Subcutaneous abdominal adipose tissue (tissue), 5 donors: Measurements from ENCODE around the gene SPOCK3.

Experiments used
- H3K27ac ChIP-seq: one replicate; pipeline ENCODE4 v1.7.0; 2013; ENCODE audit warnings: low read depth, mild to moderate bottlenecking, inconsistent platforms, low read length, moderate library complexity
- H3K27me3 ChIP-seq, 5 donors: one replicate each; pipeline ENCODE4 v1.7.0; 2013; ENCODE audit warnings: low read length in 5 of 5, inconsistent platforms in 1 of 5; ENCODE audit not compliant: control insufficient read depth in 5 of 5, insufficient read depth in 4 of 5
- H3K36me3 ChIP-seq, 5 donors: one replicate each; pipeline ENCODE4 v1.7.0; 2013; ENCODE audit warnings: low read length in 5 of 5; ENCODE audit not compliant: control insufficient read depth in 5 of 5, insufficient read depth in 5 of 5
- H3K4me1 ChIP-seq, 5 donors: one replicate each; pipeline ENCODE4 v1.7.0; 2013; ENCODE audit warnings: low read length in 5 of 5, mild to moderate bottlenecking in 3 of 5, moderate library complexity in 1 of 5; ENCODE audit not compliant: control insufficient read depth in 5 of 5, insufficient read depth in 5 of 5
- H3K4me3 ChIP-seq, 5 donors: one replicate each; pipeline ENCODE4 v1.7.0; 2013; ENCODE audit warnings: low read length in 5 of 5, low read depth in 1 of 5
- H3K9ac ChIP-seq, 5 donors: one replicate each; pipeline ENCODE4 v1.7.0; 2013; ENCODE audit warnings: low read length in 5 of 5, mild to moderate bottlenecking in 4 of 5, moderate library complexity in 3 of 5
- H3K9me3 ChIP-seq, 5 donors: one replicate each; pipeline ENCODE4 v1.7.0; 2013; ENCODE audit warnings: low read length in 5 of 5; ENCODE audit not compliant: control insufficient read depth in 5 of 5
- donor health status: healthy.
- donor health status: healthy.
- donor health status: healthy.
- donor health status: healthy.
- donor health status: healthy.

The SPOCK3 gene

DNA sequence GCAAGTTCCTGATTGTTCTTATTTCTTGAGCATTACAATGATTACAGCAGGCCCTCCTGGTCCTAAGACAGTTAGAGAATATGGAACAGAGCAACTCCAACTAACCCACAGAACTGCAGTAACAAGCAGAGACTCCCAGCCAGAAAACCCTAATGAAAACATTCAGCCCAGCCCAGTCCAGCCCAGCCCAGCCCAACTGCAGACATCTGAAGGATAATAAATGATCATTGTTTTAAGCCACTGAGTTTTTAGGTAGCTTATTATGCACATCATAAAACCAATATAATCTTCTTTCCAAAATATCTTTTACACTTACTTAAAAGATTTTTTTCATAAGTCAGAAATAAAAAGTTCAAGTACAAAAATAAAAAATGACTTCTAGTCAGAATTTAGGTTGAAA is 51.3 kb downstream of the SPOCK3 start:
- H3K9me3 ChIP-seq: no peaks in the 10 kb centered on the region
- no peaks in the 10 kb centered on the region for H3K27me3 ChIP-seq
- no peaks in the 10 kb centered on the region for H3K4me1 ChIP-seq
- H3K4me3 ChIP-seq: no peak overlapping the region
- no peak overlapping the region for H3K27ac ChIP-seq
- H3K36me3 ChIP-seq: no peaks in the 10 kb centered on the region
- no peak overlapping the region for H3K9ac ChIP-seq

DNA sequence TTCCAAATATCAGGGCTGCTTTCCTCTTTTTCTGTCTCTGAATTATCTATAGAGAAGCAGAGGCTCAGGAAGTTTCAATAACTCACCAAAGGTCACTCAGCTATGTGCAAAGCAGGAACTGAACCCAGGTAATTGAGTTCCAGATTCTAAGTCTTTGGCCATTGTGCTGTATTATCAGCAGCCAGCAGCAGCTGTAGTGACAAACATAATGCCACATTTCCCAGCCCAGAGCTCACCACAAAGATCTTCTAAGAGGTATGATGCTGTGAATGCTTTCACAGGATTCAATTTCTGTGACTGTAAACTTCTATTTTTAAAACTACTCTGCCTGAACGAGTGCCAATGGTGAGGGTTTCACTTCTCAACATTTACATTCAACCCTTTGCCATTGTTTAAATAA is 56.4 kb downstream of the SPOCK3 start:
- H3K4me1 ChIP-seq: no peaks in the 10 kb centered on the region
- H3K36me3 ChIP-seq: no peaks in the 10 kb centered on the region
- no peaks in the 10 kb centered on the region for H3K9me3 ChIP-seq
- no peak overlapping the region for H3K9ac ChIP-seq
- H3K27ac ChIP-seq: no peak overlapping the region
- H3K27me3 ChIP-seq: no peaks in the 10 kb centered on the region
- no peak overlapping the region for H3K4me3 ChIP-seq

DNA sequence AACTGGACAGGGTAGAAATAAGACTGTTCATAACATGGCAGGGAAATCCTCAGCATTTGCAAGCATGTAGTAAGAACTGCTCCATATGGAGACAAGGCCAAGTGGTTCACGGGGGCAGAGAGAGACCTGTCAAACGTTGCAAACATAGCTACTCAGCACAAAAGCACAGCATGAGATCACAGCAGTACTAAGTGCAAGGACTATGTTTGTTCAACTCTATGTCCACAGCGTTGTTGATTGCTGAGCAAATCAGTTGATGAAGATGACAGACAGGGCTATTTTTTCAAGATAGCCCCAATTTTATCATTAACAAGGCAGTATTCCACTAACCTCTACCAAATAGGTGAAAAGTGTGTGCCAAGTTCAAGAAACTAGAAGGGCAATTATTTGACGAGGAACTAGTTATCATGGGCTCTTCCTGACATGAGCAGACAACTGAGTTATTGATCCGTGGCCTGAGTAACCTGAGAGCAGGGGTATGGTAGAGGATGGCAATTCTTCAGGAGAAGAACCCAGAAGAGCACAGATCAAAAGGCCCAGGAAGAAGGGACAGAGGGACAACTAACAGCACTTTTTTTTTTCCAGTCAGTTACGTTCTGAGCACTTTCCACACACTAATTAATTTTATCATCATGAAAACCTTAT is 57.4 kb downstream of the SPOCK3 start:
- no peaks in the 10 kb centered on the region for H3K27me3 ChIP-seq
- no peaks in the 10 kb centered on the region for H3K36me3 ChIP-seq
- no peak overlapping the region for H3K9ac ChIP-seq
- H3K4me3 ChIP-seq: no peak overlapping the region
- H3K27ac ChIP-seq: no peak overlapping the region
- no peaks in the 10 kb centered on the region for H3K4me1 ChIP-seq
- H3K9me3 ChIP-seq: no peaks in the 10 kb centered on the region

DNA sequence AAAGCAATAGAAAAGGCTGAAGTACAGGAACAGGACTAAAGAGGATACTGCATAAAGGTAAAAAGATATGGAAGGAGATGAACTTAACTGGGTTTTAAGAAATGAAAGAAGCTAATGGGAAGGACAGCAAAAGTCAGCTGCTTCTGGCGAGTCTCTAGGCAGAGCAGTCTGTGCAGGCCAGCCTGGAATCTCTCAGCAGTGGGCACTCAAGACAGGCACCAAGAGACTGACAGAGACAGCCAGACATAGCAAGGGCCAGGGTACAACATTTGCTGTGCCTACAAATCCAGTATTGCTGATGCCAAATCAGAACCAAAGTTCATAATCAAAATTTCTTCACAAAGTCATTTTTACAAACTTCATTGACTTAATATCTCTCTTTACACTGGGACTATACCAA is 62.4 kb downstream of the SPOCK3 start:
- Histone ChIP-seq H3K36me3 (no peaks in the 10 kb centered on the region), H3K9ac (no peak overlapping the region), H3K4me1 (no peaks in the 10 kb centered on the region), H3K27me3 (no peaks in the 10 kb centered on the region), H3K4me3 (no peak overlapping the region), H3K27ac (no peak overlapping the region), H3K9me3 (peaks cover 0 to 3% (median 0%) of the 10 kb centered on the region in 5 donors)

DNA sequence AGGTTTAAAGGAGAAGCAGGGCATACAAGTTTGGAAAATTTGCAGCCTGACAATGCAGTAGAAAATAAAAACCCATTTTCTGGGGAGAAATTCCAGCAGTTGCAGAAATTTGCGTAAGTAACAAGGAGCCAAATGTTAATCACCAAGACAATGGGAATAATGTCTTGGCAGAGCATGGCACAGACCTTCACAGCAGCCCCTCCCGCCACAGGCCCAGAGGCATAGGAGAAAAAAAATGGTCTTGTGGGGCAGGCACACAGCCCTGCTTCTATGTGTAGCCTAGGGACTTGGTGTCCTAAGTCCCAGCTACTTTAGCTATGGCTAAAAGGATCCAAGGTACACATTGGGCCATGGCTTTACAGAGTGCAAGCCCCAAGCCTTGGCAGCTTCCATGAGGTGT is 65.7 kb downstream of the SPOCK3 start:
- Histone ChIP-seq H3K9me3 (peaks cover 0 to 3% (median 0%) of the 10 kb centered on the region in 5 donors), H3K9ac (no peak overlapping the region), H3K27ac (no peak overlapping the region), H3K27me3 (no peaks in the 10 kb centered on the region), H3K4me1 (no peaks in the 10 kb centered on the region), H3K36me3 (no peaks in the 10 kb centered on the region), H3K4me3 (no peak overlapping the region)

DNA sequence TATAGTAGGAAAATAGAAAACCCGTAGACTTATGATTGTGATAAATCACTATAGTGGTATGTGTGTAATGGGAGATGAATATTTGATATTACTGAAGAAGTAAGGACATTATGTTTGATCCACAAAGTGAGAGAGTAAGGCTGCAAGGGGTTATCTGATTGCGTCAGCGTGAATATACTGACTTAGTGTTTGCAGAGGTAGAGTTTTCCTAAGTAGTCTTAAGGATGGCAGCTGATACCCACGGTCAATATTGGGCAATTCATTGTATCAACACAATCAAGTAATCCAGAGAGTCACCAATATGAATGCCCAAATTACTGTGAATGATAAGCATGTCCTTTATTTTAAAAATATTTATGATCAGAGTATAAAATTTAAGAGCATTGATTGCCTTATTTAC is 83.7 kb downstream of the SPOCK3 start:
- Histone ChIP-seq H3K4me1 (no peaks in the 10 kb centered on the region), H3K4me3 (no peak overlapping the region), H3K27ac (no peak overlapping the region), H3K36me3 (no peaks in the 10 kb centered on the region), H3K9ac (no peak overlapping the region), H3K27me3 (no peaks in the 10 kb centered on the region), H3K9me3 (peaks cover 0 to 7% (median 0%) of the 10 kb centered on the region in 5 donors)

DNA sequence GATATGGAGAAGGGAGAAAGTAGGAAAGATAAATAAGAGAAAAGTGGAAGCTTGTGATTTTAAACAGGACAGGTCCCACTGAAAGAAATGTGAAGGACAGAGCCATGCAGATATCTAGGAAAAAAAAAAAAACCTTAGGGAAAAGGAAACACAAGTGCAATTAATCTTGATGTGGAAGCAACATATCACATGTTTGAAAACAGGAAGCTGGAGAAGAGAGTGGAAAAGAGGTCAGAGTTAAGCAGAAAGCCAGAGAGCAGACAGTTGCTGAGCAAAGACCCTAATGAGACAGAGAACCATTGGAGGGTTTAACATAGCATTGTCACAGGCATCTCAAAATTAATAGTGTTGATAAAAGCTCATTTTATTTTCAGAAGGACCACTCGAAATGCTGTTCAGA is 89.7 kb downstream of the SPOCK3 start:
- H3K27me3 ChIP-seq: no peaks in the 10 kb centered on the region
- H3K9me3 ChIP-seq: peaks cover 0 to 7% (median 0%) of the 10 kb centered on the region in 5 donors
- H3K36me3 ChIP-seq: no peaks in the 10 kb centered on the region
- no peak overlapping the region for H3K9ac ChIP-seq
- H3K4me3 ChIP-seq: no peak overlapping the region
- H3K27ac ChIP-seq: no peak overlapping the region
- no peaks in the 10 kb centered on the region for H3K4me1 ChIP-seq

DNA sequence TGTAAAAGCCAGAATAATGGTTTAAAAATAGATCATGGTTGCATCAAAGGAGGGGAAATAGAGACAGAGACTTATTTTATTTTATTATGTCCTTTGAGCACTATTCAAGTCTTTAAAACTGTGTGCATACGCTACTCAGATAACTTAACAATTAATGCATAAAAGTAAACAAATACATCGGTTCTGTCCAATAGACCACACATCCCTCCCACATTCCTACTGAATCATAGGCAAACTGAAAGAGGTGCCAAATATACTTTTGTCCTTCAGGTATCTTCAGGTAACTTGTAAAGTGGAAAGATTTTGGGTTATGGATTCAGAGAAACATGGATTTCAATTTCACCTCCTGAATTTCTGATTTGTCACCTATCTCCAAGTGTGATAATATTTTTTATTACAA is 91.3 kb downstream of the SPOCK3 start:
- H3K9me3 ChIP-seq: peaks cover 0 to 7% (median 0%) of the 10 kb centered on the region in 5 donors
- no peak overlapping the region for H3K4me3 ChIP-seq
- no peak overlapping the region for H3K27ac ChIP-seq
- H3K27me3 ChIP-seq: no peaks in the 10 kb centered on the region
- no peaks in the 10 kb centered on the region for H3K36me3 ChIP-seq
- no peaks in the 10 kb centered on the region for H3K4me1 ChIP-seq
- no peak overlapping the region for H3K9ac ChIP-seq

DNA sequence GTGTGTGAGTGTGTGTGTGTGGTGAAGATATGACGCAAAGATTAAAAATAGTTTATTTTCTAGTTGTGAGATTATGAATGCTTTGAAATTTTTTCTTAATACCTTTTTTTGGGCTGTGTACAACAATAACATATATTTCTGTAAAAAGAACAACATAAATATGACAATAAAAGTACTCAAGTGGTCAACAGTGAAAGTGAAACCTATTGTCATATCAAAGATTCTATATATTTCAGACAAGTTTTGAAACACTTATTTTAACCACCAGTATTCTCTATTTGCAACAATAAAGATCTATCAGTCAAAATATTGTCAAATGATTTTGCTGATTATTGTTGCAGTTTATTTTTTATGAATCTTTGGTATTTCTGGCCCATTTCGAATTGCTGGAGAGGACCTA is 98.0 kb downstream of the SPOCK3 start:
- Histone ChIP-seq H3K4me1 (no peaks in the 10 kb centered on the region), H3K9me3 (no peaks in the 10 kb centered on the region)

DNA sequence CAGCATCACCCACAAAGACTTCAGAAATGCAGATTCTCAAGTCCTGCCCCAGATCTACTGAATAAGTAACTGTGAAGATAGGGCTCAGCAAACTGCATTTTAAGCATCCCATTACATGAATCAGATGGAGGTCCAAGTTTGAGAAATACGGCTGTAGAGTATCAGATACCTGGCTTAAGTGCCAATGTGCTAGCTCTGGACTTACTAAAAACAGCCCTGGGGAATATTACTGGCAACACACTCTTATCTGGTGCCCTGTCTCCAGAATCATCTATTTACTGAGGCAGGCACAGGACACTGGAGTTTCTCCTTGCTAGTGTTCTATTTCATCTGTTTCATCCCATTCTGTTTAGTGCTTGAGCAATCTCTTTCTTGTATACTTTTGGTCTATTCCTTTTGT is 105.1 kb downstream of the SPOCK3 start:
- Histone ChIP-seq H3K27ac (no peak overlapping the region), H3K4me3 (no peak overlapping the region), H3K9ac (no peak overlapping the region), H3K9me3 (no peaks in the 10 kb centered on the region), H3K27me3 (no peaks in the 10 kb centered on the region), H3K36me3 (no peaks in the 10 kb centered on the region), H3K4me1 (no peaks in the 10 kb centered on the region)

More for the DNA sequence above, 98.0 kb downstream of the SPOCK3 start:
- no peak overlapping the region for H3K27ac ChIP-seq
- no peak overlapping the region for H3K9ac ChIP-seq
- no peak overlapping the region for H3K4me3 ChIP-seq
- H3K27me3 ChIP-seq: no peaks in the 10 kb centered on the region
- no peaks in the 10 kb centered on the region for H3K36me3 ChIP-seq

DNA sequence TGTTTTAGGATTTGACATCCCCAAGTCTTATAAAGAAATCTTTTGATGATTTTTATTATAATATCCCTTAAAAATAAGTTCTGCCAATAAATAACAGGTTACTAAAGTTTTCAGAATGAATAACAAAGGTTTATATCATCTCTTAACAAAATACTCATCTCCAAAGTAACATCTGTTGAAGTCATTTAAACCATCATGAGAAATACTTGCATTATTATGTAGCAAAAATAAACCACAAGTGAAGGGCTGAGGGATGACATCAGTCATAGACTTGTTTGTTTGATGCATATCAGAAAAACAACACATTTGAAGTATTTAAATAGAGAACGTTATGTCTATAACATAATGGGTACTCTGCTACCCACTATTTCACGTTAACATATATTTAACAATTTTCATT is 114.9 kb downstream of the SPOCK3 start:
- H3K4me1 ChIP-seq: no peaks in the 10 kb centered on the region
- H3K36me3 ChIP-seq: no peaks in the 10 kb centered on the region
- H3K4me3 ChIP-seq: no peak overlapping the region
- no peak overlapping the region for H3K27ac ChIP-seq
- H3K9me3 ChIP-seq: no peaks in the 10 kb centered on the region
- no peaks in the 10 kb centered on the region for H3K27me3 ChIP-seq
- no peak overlapping the region for H3K9ac ChIP-seq
